IPS-20b (cell line): ENCODE data around the gene YJU2.
"Not testable (repeated sequence)": the region's sequence is repeated elsewhere in the genome, so short reads cannot be mapped to it uniquely, and the experiment has no call there.

ENCODE experiments used
- H3K27ac ChIP-seq: one replicate; pipeline ENCODE4 v1.5.1; 2013; ENCODE audit warnings: low read length
- H3K27me3 ChIP-seq: 2 replicates; pipeline ENCODE4 v1.6.1; 2013; ENCODE audit warnings: mild to moderate bottlenecking, low read length, inconsistent platforms; ENCODE audit not compliant: insufficient read depth
- H3K36me3 ChIP-seq: 2 replicates; pipeline ENCODE4 v1.6.1; 2013; ENCODE audit warnings: low read depth, mild to moderate bottlenecking, inconsistent platforms, low read length, moderate library complexity; ENCODE audit not compliant: insufficient read depth
- H3K4me1 ChIP-seq: 2 replicates; pipeline ENCODE4 v1.6.1; 2013; ENCODE audit warnings: mild to moderate bottlenecking, control low read depth, inconsistent platforms, low read length, moderate library complexity; ENCODE audit not compliant: insufficient read depth
- H3K4me3 ChIP-seq: 2 replicates; pipeline ENCODE4 v1.5.1; 2013; ENCODE audit warnings: mild to moderate bottlenecking, low read length, inconsistent platforms
- H3K9ac ChIP-seq: 2 replicates; pipeline ENCODE4 v1.6.1; 2013; ENCODE audit warnings: low read depth, mild to moderate bottlenecking, inconsistent platforms, low read length, moderate library complexity
- H3K9me3 ChIP-seq: 2 replicates; pipeline ENCODE4 v1.6.1; 2013; ENCODE audit warnings: mild to moderate bottlenecking, low read depth, low read length, inconsistent platforms; ENCODE audit not compliant: insufficient read depth

YJU2 gene

DNA sequence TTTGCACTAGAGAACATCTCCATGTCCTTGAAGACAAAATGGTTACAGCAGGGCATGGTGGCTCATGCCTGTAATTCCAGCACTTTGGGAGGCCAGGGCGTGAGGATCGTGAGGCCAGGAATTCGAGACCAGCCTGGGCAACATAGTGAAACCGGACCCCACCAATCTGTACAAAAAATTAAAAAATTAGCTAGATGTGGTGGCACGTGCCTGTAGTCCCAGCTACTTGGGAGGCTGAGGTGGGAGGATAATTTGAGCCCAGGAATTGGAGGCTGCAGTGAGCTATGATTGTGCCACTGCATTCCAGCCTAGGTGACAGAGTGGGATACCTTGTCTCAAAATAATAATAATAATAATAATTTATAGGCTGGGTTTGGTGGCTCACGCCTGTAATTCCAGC is 16.6 kb upstream of the YJU2 start:
- H3K4me3 ChIP-seq, H3K36me3 ChIP-seq, H3K9ac ChIP-seq, H3K27ac ChIP-seq, H3K4me1 ChIP-seq, H3K9me3 ChIP-seq: not testable (repeated sequence)
- peaks cover 14% of the 10 kb centered on the region for H3K27me3 ChIP-seq

DNA sequence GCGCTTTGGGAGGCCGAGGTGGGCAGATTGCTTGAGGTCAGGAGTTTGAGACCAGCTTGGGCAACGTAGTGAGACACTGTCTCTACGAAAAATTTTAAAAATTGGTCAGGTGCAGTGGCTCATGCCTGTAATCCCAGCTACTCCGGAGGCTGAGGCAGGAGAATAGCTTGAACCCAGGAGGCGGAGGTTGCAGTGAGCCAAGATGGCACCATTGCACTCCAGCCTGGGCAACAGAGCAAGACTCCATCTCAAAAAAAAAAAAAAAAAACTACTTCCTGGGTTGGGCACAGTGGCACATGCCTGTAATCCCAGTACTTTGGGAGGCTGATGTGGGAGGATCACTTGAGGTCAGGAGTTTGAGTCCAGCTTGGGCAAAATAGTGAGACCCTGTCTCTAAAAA is 15.4 kb upstream of the YJU2 start:
- not testable (repeated sequence) for H3K27ac ChIP-seq, H3K4me3 ChIP-seq, H3K9ac ChIP-seq, H3K4me1 ChIP-seq, H3K36me3 ChIP-seq, H3K9me3 ChIP-seq
- H3K27me3 ChIP-seq, result peaks cover 14% of the 10 kb centered on the region

DNA sequence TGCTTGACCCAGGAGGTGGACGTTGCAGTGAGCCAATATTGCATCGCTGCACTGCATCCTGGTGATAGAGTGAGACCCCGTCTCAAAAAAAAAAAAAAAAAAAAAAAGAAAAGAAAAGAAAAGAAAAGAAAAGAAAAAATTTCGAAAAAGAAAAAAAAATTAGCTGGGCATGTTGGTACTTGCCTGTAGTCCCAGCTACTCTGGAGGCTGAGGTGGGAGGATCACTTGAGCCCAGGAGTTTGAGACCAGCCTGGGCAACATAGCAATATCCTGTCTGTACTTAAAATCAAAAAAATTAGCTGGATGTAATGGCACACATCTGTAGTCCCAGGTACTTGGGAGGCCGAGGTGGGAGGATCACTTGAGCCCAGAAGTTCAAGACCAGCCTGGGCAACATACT is 14.7 kb upstream of the YJU2 start:
- H3K4me1 ChIP-seq, H3K9ac ChIP-seq, H3K36me3 ChIP-seq, H3K27ac ChIP-seq, H3K4me3 ChIP-seq, H3K9me3 ChIP-seq: not testable (repeated sequence)
- peaks cover 14% of the 10 kb centered on the region for H3K27me3 ChIP-seq

DNA sequence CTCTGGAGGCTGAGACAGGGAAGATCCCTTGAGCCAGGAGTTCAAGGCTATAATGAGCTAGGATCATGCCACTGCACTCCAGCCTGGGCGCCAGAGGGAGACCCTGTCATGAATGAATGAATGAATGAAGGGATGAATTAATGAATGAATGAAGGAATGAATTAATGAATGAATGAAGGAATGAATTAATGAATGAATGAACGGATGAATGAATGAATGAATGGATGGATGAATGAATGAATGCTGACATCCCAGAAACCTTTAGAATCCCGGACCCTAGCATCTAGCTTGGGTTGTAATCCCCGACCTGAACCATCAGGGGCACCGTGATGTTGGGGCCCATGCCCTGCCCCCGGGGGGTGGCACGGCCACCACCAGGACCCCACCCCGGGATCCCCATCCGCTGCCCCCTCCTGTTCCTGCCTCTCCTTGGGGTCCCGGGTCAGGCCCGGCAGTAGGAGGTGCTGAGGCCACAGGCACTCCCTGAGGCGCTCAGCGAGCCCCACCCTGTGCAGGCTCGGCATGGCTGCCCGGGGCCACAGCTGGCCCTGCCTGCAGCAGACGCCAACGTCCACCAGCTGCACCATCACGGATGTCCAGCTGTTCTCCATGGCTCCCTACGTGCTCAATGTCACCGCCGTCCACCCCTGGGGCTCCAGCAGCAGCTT is 14.1 kb upstream of the YJU2 start:
- H3K9ac ChIP-seq, result no peak overlapping the region
- no peaks in the 10 kb centered on the region for H3K9me3 ChIP-seq
- no peak overlapping the region for H3K4me3 ChIP-seq
- H3K27me3 ChIP-seq, result peaks cover 12% of the 10 kb centered on the region
- 0 out of 2 replicates have a peak, but pooled peaks cover 4% of the 10 kb centered on the region for H3K4me1 ChIP-seq
- H3K36me3 ChIP-seq, result no peaks in the 10 kb centered on the region
- no peak overlapping the region for H3K27ac ChIP-seq

DNA sequence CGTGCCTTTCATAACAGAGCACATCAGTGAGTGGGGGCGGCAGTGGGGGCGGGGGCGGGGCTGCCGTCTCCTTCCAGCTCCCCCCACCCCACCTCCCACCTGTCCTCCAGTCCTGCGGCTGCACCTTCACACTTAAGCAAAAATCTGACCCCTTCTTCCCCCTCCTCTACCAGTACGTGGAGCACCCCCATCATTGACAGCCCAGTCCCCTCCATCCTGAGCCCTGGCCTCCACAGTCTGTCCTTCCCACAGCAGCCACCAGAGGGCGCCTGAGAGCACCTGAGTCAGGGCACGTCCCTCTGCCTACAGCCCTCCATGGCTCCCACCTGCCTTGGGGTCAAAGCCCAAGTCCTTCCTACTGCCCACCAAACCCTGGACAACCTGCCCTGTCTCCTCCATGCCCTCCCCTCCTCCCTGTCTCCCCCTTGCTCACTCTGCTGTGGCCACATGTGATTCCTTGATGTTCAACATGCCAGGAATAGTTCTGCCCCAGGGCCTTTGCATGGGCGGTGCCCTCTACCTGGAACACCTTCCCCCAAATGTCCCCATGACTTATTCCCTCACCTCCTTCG is 13.5 kb upstream of the YJU2 start:
- no peak overlapping the region for H3K9ac ChIP-seq
- H3K4me3 ChIP-seq, result no peak overlapping the region
- no peaks in the 10 kb centered on the region for H3K36me3 ChIP-seq
- H3K4me1 ChIP-seq, result 0 out of 2 replicates have a peak, but pooled peaks cover 4% of the 10 kb centered on the region
- no peak overlapping the region for H3K27ac ChIP-seq
- no peaks in the 10 kb centered on the region for H3K9me3 ChIP-seq
- H3K27me3 ChIP-seq, result peaks cover 6% of the 10 kb centered on the region

DNA sequence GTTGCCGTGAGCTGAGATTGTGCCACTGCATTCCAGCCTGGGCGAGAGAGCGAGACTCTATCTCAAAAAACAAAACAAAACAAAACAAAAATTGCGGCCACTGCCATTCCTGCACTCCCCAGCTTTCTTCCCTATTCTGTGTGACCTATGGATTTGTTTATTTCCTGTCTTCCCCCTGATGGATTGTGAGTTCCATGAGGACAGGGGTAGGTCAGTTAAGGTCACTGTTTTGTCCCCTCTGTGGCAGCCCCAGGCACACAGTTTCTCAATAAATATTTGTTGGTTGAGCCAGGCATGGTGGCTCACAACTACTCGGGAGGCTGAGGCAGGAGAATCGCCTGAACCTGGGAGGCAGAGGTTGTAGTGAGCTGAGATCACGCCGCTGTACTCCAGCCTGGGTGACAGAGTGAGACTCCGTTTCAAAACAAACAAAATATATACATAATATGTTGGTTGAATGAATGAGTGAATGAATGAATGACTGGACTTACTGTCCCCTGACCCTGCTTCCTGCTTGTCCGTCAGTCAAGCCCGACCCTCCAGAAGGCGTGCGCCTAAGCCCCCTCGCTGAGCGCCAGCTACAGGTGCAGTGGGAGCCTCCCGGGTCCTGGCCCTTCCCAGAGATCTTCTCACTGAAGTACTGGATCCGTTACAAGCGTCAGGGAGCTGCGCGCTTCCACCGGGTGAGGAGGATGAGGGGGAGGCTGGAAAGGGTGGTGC is 12.6 kb upstream of the YJU2 start:
- no peaks in the 10 kb centered on the region for H3K36me3 ChIP-seq
- H3K27ac ChIP-seq, result no peak overlapping the region
- H3K27me3 ChIP-seq, result no peaks in the 10 kb centered on the region
- H3K9me3 ChIP-seq, result no peaks in the 10 kb centered on the region
- H3K4me1 ChIP-seq, result no peaks in the 10 kb centered on the region
- no peak overlapping the region for H3K9ac ChIP-seq
- no peak overlapping the region for H3K4me3 ChIP-seq

DNA sequence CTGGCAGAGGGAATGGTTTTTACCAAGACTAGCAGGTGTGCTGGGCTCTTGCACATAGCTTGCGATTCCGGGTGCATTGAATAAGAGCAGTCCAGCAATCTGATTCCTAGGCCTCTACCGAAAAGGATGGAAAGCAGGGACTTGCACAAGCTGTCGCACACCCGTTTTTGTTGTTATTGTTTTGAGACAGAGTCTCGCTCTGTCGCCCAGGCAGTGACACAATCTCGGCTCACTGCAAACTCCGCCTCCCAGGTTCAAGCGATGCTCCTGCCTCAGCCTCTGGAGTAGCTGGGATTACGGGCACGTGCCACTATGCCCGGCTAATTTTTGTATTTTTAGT is 12.0 kb upstream of the YJU2 start:
- Histone ChIP-seq H3K9ac (no peak overlapping the region), H3K9me3 (no peaks in the 10 kb centered on the region), H3K27me3 (no peaks in the 10 kb centered on the region), H3K4me3 (no peak overlapping the region), H3K36me3 (no peaks in the 10 kb centered on the region), H3K4me1 (no peaks in the 10 kb centered on the region), H3K27ac (no peak overlapping the region)

DNA sequence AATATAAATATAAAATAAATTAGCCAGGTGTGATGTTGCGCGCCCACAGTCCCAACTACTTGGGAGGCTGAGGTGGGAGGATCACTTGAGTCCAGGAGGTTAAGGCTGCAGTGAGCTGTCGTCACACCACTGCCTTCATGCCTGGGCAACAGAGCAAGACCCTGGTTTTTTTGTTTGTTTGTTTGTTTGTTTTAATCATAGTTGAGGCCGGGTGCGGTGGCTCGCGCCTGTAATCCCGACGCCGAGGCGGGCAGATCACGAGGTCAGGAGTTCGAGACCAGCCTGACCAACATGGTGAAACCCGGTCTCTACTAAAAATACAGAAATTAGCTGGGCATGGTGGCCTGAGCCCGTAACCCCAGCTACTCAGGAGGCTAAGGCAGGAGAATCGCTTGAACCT is 9.4 kb upstream of the YJU2 start:
- H3K4me3 ChIP-seq, H3K9me3 ChIP-seq, H3K9ac ChIP-seq, H3K36me3 ChIP-seq, H3K4me1 ChIP-seq, H3K27ac ChIP-seq, H3K27me3 ChIP-seq: not testable (repeated sequence)

DNA sequence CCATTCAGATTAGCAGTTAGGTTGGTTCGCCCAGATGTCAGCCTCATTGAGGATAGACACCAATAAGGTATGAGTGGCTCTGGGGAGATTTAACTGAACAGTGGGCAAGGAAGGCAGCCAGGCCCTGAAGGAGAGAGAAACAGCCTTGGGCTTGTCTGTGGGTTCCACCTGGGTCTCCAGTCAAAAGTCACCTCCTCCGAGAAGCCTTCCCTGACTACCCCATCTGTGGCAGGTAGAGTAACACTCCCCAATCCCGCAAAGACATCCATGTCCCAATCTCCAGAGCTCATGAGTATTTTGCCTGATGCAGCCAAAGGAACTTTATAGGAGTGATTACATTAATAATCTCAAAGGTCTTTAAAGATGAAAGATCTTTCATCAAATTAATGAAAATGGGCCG is 8.0 kb upstream of the YJU2 start:
- H3K36me3 ChIP-seq, result no peaks in the 10 kb centered on the region
- no peaks in the 10 kb centered on the region; the same call in 1 of the 2 replicates for H3K9me3 ChIP-seq
- no peaks in the 10 kb centered on the region for H3K4me1 ChIP-seq
- 0 out of 2 replicates have a peak, but pooled peaks cover 4% of the 10 kb centered on the region for H3K27me3 ChIP-seq
- H3K4me3 ChIP-seq, result no peak overlapping the region
- no peak overlapping the region for H3K9ac ChIP-seq
- H3K27ac ChIP-seq, result no peak overlapping the region

DNA sequence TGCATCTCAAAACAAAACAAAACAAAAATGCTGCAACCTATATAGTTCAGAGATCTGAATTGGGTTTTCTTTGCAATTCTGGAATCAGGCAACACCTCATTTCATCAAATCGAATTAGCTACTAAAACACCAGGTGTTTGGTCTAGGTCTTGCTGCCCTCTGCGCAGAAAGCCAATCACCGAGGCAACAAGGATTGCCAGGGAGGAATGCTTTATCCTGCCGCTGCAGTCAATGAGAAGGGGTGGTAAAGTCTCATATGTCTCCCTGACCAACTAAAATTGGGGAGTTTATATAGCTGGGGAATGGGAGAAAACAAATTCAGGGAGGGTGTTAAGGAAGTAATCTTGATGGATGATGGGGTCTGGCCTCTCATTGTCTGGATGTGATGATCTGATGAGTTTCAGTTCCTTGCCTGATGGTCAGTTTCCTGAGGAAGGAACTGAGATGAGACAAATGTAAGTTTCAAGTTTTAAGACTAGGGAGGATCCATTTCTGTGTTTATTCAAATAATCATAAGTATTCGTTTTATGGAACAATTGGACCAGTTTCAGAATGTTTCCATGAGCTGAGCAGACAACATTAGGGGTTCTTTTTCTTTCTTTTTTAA is 5.0 kb upstream of the YJU2 start:
- Histone ChIP-seq H3K4me3 (no peak overlapping the region), H3K36me3 (no peaks in the 10 kb centered on the region), H3K9me3 (no peaks in the 10 kb centered on the region; the same call in 1 of the 2 replicates), H3K27me3 (0 out of 2 replicates have a peak, but pooled peaks cover 4% of the 10 kb centered on the region), H3K27ac (no peak overlapping the region), H3K4me1 (no peaks in the 10 kb centered on the region), H3K9ac (no peak overlapping the region)

DNA sequence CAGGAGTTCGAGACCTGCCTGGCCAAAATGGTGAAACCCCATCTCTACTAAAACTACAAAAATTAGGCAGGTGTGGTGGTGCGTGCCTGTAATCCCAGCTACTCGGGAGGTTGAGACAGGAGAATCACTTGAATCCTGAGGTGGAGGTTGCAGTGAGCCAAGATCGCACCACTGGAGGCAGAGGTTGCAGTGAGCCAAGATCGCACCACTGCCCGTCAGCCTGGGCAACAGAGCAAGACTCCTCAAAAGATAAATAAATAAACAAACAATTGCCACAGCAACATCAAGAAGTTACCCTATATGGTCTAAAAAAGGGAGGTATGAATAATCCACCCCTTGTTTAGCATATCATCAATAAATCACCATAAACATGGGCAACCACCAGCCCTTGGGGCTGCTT is 942 bp upstream of the YJU2 start:
- Histone ChIP-seq H3K4me3 (peak overlapping the region; percentile 85; the same call in 1 of the 2 replicates), H3K36me3 (peaks cover 25% of the 10 kb centered on the region), H3K27ac (peak overlapping the region; percentile 46), H3K9ac (peak overlapping the region; percentile 89; the same call in 1 of the 2 replicates)
- H3K9me3 ChIP-seq, H3K27me3 ChIP-seq, H3K4me1 ChIP-seq: not testable (repeated sequence)

DNA sequence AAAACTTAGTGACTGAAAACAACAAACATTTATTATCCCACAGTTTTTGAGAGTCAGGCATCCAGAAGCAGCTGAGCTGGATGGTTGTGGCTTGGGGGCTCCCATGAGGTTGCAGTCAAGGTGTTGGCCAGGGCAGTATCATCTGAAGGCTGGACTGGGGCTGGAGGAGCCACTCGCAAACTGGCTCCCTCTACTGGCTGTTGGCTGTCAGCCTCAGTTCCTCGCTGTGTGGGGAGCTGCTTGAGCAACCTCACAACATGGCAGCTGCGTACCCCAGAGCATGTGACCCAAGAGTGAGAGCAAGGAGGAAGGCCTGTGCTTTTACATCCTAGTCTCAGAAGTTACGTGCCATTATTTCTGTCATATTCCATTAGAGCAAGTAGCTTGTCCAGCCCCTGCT is 9.7 kb downstream of the YJU2 start:
- H3K27me3 ChIP-seq, result no peaks in the 10 kb centered on the region
- no peak overlapping the region for H3K4me3 ChIP-seq
- H3K27ac ChIP-seq, result no peak overlapping the region
- no peaks in the 10 kb centered on the region for H3K4me1 ChIP-seq
- H3K9me3 ChIP-seq, result peaks cover 6% of the 10 kb centered on the region; the same call in 1 of the 2 replicates
- no peak overlapping the region for H3K9ac ChIP-seq
- H3K36me3 ChIP-seq, result peaks cover 66% of the 10 kb centered on the region
